Right hindlimb (tissue), 1 donor: ENCODE results near the gene SPEG.
A peak's percentile ranks its signal among the peaks of the same experiment; 100 is the strongest.

Experiments
- DNase-seq: peaks from one replicate; pipeline ENCODE4 v3.0.0-alpha.2; 2018

Gene SPEG

DNA sequence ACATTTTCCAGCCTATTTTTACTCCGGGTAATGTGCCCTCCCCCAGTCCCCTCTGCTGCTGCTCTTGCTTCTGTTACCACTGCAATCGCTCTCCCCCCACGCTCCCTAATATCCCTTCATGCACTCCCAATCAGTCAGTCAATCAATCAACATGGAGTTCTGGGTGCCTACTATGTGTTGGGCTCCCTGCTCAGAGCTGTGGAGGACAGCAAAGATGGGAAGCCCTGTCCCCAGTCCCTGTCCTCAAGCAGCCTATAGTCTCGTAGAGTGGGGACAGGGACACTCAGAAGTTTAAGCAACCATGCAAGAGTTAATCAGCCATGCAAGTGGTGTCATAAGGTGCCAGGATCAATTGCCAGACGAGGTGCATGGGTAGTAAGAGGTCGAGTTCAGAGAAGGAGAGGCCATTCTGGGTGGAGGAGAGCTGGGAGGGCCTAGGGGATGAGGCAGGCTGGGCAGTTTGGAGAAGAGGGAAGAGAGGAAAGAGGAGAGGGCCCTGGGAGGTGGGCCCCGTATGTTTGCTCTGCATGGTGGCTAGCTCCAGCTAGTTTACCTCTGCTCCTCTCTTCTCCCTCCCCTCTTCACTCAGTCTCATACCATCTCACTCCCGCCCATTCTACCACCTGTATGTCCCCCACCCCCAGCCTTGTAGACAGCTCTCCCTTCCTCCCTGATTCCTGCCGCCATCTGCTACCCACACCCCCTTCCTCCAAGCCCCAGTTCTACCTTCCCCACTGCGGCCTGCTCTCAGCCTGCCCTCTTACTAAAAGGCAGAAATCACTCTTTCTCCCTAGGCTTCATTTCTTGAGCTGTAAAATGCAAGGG lies 83.5 kb downstream of the SPEG start:
- DNase-seq, result no peak

DNA sequence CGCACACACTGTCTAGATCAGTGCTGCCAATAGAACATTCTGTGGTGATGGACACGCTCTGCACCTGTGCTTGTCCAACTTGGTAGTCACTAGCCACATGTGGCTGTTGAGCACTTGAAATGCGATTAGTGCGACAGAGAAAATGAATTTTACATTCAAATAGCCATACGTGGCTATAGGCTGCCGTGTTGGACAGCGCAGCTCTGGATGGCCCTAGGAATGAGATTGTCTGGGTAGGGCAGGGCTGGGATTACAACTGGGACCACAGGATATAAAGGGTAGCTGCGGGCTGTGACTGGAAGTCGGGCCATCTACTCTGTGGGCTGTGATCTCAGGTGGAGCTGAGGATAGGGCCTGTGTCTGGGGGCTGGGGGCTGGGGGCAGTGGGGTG lies 84.9 kb downstream of the SPEG start:
- no peak for DNase-seq

DNA sequence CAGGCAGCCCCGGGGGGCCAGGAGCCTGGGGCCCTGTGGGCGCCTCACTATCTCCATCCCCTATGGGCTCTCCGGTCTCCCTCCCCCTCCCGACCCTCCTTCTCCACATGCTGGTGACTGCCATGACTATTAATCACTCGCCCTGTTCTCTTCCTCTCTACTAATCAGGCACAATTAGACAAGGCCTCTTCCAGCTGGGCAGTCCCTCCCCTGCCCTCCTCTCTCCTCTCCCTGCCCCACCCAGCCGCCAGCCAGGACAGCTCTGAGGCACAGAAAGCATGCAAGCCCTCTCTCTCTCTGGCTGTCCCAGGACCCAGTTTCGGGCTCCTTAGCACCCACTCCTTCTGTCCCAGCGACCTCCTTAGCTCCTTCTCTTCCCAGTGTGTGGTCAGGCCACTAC lies 85.4 kb downstream of the SPEG start:
- DNase-seq, result no peak

DNA sequence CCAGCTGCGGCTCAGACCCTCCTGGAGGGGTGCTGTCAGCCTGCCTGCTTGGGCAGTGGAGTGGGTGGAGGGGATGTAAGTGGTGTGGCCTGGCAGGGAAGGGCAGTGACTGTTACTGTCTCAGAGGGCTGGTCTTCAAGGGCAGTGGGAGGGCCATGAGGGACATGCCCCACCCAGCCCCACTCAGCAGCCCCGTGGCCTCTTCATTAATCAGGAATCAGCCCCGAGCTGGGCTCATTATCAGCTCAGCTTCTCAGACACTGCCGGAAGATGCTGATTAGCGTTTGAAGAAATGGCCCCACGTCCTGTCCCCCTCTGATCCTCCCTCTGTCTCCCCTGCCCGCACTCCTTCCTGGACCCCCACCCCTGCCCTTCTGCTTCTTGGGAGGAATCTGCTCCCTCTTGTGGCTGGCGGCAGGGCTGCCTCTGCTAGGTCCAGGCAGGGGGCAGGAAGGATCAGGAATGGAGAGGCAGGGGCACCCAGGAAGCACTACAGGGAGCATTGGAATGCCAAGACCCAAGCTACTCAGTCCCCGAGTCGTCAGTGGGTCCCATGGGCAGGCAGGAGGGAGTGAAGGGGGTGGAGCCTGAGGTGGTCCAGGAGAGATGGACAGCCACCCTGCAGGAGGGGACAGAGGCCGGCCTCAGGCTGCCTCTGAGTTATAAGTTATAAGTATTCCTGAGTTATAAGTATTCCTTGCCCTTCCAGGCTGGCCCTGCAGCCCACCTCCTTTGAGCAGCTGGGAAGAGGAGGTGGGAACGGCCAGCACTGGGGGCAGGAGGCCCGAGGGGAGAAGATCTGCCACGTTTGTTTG lies 86.6 kb downstream of the SPEG start:
- DNase-seq, result no peak

DNA sequence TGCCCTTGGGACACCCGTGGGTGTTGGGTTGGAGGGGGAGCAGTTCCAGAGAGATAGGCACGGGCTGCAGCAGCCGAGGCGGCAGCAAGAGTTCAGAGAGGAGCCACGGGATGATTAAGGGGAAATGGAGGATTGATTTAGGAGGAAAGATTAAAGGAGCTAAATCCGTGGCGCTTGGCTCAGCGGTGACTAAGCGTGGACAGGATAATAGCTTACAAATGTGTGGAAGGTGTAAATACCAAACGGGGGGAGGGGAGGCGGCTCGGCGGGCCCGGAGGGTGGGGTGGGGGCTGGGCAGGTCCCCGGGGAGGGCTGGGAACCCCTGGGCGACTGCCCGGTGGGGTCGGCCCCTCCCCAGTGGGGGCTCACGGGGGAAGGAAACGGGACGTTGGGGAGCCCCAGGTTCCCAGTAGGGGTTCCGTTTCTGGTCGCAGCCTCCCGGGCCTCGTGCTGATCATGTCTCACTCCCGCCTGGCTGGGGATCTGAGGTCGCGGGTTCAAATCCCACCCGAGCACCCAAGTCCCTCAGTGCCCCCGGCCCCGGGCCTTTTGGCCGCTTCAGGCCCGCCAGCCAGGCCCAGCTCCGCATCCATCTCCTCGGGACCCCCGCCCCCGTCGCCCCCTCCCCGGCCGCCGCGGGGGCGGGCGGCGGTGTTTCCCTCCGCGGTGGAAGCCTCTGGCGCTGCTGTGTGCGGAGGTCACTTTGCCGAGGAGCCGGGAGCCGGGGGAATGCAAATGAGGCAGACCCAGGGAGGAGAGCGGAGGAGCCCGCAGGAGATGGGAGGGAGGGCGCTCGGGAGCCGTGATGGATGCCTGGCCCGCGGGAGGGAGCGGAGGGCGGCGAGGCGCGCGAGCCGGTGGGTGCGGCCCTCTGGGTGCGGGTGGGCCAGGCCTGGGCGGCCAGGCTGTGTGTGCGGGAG lies 87.7 kb downstream of the SPEG start:
- no peak for DNase-seq

DNA sequence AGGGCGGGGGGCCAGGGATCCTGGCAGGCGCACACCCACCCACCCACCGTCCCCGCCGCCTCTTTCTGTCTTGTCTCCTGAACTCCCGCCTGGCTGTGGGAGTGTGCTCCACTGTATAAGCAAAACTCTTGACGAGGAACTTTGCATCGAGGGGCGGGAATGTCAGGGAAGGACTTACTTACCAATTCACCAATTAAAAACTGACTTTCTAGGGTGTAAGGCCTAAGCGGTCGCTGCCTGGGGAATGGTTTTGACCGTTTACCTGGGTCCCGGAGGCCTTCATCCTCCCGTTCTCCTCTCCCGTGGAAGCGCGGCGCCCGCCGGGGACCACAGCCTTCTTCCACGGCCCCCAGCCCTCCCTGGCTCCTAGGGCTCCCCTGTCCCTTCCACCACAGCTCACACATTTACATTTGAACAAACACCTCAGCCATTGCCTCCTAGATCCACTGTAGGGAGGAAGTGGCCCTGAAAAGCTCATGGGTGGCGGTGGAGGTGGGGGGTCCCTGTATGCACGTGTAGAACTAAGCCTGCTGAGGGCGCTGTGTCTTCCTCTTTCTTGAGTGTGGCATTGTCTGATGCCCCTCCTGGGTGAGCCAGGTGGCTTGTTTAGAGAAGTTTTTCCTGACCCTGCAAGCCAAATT lies 88.5 kb downstream of the SPEG start:
- DNase-seq, result no peak

DNA sequence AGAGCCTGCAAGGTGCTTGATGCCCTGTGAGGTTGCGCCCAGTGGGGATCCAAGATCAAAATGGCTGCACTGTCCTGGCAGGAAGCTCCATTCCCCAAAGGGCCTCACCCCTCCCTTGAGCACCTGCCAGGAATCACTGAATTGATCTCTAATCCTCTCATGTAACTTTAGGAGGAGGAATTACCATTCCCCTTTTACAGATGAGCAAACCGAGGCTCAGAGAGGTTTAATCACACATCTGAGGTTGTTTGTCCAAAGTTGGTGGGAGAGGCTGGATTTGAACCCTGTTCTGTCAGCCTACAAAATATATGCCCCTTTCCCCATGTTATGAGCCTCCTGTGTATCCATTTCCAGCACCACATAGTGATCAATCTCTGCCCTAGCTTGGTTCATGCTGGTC lies 90.2 kb downstream of the SPEG start:
- DNase-seq, result no peak

DNA sequence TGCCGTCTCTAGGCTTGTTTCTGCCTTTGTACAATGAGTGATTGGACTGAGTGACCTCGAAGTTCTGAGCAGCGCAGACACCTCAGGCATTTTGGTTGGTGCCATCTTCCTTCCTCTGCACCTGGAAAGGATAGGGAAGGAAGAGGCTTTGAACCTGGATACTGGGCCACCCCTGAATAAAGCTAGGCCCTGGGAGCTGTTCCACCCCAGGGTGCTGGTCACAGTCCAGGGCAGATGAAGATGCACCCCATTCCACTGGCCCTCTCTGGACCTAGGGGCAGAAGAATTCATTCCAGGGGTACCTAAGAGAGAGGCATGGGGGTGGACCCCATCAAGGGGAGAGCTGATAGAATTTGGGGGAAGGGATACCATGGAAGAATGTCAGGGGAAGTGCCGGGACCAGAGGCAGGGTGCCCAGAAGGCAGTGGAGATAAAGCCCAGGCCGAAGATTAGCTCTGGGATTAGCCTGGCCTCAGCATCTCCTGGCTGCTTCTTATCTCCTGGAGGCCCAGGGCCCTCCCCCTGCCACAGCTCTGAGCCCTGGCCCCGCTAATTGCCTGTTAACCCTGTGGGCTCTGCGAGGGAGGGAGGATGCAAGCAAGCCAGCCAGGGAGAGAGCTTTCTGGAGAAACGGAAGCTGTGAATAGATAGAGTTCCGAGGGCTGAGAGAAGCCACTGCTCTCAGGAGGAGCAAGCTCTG lies 91.0 kb downstream of the SPEG start:
- DNase-seq, result no peak

DNA sequence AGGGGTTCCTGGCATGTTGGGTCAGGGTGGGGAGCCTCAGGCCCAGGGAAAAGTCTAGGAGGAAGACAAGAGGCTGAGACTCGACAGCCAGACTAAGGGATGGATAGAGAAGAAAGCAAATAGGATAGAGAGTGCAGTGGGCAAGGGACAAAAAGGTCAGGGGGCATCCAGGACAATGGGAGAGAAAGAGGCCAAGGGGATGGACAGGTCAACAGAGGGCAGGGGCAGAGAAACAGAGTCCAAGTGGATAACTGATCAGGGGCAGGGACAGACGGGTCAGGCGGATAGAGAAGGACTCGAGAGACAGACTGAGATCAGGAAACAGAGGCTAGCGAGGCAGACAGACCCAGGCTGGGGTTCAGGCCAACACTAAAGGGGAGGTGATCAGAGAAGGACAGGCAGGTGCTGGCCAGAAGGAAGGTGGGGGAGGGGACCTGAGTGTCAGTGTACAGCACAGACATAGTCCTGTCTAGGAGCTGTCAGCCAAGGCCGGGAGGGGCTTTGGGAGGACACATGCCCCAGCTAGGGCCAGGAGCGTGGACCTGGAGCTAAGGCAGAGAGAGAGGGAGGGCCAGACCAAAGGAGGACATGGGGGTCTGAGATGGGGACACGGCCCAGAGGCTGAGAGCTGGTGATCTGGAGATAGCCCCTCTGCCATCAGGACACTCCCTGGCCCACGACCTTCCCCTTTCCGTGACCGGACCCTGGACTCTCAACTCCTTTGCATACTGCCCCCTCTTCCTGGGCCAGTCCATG lies 91.9 kb downstream of the SPEG start:
- no peak for DNase-seq

DNA sequence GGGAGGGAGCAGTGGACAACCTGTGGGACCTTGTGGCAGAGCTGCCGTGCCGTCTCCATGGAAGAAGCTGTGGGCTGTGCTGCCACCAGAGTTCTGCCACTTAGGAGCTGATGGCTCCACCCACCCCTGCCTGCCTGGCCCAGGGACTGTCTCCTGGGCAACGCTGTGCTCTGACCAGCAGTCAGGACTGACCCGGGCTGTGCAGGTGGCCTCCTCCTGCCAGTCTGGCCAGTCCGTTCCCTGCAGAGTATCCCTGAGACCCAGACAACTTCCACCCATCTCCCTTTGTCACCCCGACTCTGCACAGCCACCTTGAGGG lies 92.4 kb downstream of the SPEG start:
- DNase-seq, result no peak

DNA sequence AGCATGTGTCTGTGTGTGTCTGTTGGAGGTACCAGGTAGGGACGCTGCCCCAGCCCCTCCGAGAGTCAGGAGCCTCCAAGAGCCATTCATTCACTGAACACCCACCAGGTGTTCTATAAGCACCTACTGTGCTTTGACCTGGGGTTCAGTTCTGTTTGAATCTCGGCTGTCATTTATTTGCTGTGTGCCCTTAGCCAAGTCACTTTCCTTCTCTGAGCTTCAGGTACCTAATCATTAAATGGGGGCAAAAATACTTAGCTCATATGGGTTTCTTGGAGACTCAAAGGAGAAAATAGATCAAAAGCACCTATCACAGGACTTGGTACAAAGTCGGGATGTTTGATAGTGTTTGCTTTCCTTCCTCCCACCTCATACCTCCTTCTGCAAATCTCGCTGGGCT lies 92.8 kb downstream of the SPEG start:
- DNase-seq, result no peak

DNA sequence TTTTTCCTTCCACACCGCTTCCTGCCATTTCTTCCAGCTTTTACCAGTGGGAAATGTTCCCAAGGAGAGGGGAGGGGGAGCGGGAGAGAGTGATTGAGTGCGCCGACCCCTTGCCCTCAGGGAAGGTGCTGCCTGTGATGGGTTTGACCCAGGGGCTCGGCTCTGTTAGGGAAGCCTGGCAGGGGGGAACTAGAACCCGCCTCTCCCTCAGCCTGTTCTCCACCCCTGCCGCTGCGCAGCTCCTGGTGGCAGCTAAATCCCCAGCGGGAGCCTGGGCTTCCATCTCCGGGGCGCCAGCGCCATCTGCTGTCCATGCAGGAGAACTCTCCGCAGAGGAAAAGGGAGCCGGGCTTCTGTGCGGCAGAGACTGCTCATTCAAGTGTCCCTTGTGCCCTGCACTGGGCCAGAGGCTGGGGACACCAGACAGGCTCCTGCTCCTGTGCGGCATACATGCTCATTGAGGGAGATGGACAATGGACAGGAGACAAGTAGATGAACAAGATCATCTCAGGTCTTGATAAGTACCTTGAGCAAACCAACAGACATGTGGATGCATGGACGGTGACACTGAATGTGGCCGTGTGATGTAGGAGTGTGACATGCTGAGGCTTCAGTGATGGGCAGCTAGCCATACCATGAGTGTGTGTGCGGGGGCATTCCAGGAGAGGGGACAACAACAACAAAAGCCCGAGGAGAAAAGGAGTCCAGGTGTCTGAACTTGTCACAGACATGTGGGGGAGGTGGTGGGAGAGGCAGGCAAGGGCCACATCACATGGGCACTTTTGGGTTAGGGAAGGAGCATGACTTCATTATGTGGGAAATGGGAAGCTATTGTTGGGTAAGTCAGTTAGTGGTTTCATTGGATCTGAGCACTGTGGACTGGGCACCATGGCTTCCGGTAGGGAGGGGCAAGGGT lies 95.7 kb downstream of the SPEG start:
- peak; percentile 90 for DNase-seq

DNA sequence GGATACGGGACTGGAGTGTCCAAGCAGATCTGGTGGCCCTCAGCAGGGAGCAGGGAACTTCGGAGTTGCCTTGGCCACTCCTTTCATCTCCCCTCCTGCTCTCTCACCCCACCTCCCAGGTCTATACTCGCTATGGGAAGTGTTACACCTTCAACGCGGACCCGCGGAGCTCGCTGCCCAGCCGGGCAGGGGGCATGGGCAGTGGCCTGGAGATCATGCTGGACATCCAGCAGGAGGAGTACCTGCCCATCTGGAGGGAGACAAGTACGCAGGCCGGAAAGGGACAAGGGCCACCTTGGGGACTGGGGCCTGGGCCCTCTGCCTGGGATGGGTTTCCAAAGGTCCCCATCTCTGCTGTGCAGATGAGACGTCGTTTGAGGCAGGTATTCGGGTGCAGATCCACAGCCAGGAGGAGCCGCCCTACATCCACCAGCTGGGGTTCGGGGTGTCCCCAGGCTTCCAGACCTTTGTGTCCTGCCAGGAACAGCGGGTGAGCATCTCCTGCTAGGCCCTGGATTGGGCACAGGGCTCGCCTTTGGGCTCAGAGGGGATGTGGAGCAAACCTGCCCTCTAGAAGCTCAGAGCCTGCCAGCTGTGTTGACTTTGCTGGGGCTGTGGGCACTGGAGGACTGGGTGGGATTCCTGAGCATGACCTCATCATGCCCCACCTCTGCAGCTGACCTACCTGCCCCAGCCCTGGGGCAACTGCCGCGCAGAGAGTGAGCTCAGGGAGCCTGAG lies 97.2 kb downstream of the SPEG start:
- DNase-seq, result no peak

DNA sequence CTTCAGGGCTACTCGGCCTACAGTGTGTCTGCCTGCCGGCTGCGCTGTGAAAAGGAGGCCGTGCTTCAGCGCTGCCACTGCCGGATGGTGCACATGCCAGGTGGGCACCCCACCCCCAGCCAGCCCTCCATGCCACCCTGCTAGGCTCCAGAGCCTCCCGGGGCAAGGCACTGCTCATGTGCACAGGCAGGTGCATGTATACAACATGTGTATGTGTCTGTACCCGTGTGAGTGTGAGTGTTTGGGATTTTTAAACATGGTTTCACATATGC lies 97.7 kb downstream of the SPEG start:
- no peak for DNase-seq

DNA sequence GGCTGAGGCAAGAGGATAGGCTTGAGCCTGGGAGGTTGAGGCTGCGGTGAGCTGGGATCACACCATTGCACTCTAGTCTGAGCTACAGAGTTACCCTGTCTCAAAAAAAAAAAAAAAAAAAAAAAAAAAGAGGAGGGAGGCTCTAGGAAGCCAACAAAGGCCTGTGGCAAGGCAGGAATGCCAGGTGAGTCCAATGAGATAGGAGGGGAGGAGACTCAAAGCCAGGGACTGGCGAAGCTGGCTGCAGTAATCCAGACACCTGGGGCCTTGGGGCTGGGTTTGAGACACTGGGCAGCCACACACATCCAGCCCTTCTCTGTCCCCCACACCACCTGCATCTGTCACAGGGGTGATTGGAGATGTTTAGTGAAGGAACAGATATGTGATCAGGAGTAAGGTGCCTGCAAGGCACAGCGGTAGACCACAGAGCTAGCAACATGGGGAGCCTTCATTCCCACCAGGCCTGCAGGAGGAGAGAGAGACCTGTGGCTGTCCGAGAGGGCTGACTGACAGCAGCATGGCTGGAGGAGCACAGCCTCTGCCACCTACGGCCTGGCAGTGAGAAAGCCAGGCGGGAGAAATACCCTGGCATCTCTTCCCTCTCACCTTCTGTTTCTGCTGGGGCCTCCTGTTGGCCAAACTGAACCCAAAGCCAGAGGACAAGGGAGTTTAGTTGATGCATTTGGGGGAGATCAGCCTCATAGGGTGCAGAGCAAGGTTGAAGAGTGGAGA lies 99.5 kb downstream of the SPEG start:
- no peak for DNase-seq

DNA sequence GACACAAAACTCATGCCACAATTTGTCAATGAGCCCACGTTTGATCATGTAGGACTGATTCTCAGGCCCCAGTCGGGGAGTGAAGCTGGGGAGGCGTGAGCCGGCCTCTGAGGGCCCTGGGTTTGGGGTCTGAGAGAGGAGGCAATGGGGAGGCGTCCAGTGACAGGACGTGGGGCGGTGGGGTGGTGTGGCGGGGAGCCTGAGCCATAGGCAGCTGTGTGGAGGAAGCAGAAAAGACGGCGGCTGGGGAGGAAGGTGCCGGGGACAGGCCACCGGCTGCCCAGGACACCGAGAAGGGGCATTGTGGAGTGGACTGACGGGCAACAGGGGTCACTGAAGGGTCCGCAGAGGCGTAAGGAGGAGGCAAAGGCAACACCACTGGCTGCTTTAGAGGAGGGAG lies 101.8 kb downstream of the SPEG start:
- no peak for DNase-seq

DNA sequence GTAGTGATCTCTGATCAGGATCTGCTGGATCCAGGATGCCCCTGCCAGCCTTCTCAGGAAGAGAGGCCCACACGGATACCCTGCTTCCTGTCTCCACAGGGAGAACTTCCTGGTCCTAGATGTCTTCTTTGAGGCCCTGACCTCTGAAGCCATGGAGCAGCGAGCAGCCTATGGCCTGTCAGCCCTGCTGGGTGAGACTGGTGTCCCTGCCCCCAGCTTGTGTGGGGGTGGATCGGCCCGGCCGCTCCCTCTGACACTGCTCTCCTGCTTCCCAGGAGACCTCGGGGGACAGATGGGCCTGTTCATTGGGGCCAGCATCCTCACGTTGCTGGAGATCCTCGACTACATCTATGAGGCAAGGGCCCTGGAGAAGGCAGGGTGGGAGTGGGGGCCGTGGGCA lies 102.3 kb downstream of the SPEG start:
- no peak for DNase-seq

DNA sequence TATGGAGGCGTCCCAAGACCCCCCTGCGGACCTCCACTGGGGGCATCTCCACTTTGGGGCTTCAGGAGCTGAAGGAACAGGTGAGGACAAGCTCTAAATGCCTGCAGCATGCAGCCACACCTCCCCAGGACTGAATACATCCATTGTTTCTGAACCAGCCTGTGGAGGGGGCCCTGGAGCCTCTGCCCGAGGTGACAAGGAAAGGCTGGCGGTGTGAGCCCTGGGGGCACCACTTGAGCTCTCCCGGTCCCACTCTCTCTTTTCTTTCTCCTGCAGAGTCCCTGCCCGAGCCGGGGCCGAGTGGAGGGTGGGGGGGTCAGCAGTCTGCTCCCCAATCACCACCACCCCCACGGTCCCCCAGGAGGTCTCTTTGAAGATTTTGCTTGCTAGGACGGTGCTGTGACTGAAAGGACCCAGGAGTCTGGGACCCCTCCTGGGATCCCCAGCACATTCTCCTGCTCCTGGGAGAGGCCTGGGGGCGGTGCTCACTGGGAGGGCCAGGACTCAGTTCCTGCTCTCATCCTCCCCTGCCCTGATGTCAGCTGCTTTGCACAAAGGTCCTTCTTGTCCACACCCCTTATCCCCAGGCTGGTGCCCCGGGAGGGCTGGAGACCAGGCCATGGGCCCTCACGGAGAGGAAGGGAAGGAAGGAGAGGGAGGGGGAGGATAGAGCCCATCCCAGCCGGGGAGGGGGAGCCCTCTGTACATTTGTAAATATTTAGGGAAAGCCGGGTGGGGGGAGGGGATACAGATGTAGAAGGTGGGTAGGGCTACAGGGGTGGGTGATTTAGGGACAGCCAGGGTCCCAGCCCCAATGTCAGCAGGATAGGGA lies 103.2 kb downstream of the SPEG start:
- DNase-seq, result no peak
